Measurements from ENCODE around the gene TDRD6. TPM values are rescaled to one million over a fixed set of nuclear protein-coding genes. Genes with fewer than 3 reads are reported as not detected.

The TDRD6 gene
- total RNA-seq, 1 donor from 2014 or later = 1.0 TPM

DNA sequence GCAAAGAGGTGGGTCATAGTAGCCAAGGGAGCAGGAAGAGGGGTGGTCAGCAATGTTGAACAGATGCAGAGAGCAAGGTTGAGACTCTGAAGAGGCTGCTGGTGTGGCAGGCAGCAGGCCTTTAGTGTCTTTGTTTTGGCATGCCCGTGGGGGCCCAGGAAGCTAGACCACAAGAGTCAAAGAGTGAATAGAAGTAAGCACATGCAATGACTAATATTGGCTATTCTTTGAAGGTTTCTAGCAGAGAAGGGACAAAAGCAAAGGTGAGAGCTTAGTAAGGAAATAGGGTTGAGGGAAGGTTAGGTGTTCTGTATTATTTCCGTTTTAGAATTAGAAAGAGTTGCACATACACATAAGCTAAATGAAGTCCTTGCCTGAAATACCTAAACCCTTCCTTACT, 18.8 kb downstream of the TDRD6 start:
- H3K27ac ChIP-seq = no peak overlapping the region
- ATAC-seq (no peak), DNase-seq (no peak)
- H3K4me3 ChIP-seq = no peak overlapping the region
- H3K27me3 ChIP-seq = no peaks in the 10 kb centered on the region
- H3K4me1 ChIP-seq = no peaks in the 10 kb centered on the region
- H3K36me3 ChIP-seq = no peaks in the 10 kb centered on the region
- intact Hi-C loops (cut with DNase I) = no loop called here
- no peaks in the 10 kb centered on the region for H3K9me3 ChIP-seq
- TF ChIP-seq, protein P1, sequence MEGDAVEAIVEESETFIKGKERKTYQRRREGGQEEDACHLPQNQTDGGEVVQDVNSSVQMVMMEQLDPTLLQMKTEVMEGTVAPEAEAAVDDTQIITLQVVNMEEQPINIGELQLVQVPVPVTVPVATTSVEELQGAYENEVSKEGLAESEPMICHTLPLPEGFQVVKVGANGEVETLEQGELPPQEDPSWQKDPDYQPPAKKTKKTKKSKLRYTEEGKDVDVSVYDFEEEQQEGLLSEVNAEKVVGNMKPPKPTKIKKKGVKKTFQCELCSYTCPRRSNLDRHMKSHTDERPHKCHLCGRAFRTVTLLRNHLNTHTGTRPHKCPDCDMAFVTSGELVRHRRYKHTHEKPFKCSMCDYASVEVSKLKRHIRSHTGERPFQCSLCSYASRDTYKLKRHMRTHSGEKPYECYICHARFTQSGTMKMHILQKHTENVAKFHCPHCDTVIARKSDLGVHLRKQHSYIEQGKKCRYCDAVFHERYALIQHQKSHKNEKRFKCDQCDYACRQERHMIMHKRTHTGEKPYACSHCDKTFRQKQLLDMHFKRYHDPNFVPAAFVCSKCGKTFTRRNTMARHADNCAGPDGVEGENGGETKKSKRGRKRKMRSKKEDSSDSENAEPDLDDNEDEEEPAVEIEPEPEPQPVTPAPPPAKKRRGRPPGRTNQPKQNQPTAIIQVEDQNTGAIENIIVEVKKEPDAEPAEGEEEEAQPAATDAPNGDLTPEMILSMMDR (IDR thresholded peaks at IDR 0.05) = no peak

DNA sequence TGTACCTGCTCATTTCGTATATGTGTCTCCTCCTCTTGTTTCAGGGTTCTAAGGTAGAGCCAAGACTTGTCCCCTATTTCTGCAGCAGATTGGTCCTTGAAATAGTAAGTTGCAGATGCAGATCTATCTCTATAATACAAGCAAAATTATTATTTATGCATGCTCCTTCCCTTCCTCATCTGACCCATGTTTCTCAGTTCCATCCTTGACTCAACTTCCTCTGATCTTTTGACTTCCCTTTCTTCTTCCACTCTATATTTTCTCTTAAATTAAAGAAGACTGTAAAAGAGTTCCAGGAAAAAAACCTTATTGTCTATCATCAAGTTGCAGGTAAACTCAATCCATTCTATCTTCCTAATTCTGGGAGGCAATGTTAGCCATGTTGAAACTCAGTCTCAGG, 23.8 kb downstream of the TDRD6 start:
- no peak for ATAC-seq
- no peak overlapping the region for H3K4me3 ChIP-seq
- intact Hi-C loops (cut with DNase I) = no loop called here
- DNase-seq = no peak
- no peaks in the 10 kb centered on the region for H3K4me1 ChIP-seq
- H3K9me3 ChIP-seq = no peaks in the 10 kb centered on the region
- TF ChIP-seq, protein P1 (IDR thresholded peaks at IDR 0.05) = no peak
- no peak overlapping the region for H3K27ac ChIP-seq
- no peaks in the 10 kb centered on the region for H3K36me3 ChIP-seq
- H3K27me3 ChIP-seq = no peaks in the 10 kb centered on the region

DNA sequence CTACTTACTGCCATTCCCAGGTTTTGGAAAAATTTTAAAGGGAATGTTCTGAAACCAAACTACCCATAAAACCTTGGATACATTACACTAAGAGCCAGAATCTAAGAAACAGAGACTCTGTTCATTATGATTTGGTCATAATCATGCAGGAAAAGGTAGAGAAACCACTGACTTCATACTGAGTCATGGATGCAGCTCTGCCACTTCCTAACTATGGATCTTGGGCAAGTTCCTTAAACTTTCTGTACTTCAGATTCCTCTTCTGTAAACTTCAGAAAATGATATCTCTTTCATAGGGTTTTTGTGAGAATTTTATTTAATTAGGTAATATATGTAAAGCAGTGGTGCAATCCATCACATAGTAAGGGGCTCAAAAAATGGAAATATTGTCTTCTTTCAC, 27.5 kb downstream of the TDRD6 start:
- Histone ChIP-seq H3K4me3 (no peak overlapping the region), H3K4me1 (no peaks in the 10 kb centered on the region), H3K36me3 (no peaks in the 10 kb centered on the region), H3K9me3 (no peaks in the 10 kb centered on the region), H3K27ac (no peak overlapping the region), H3K27me3 (no peaks in the 10 kb centered on the region)
- DNase-seq (no peak), ATAC-seq (peak; percentile 61)
- TF ChIP-seq, protein P1 (IDR thresholded peaks at IDR 0.05) = no peak
- intact Hi-C loops (cut with DNase I) = no loop called here

DNA sequence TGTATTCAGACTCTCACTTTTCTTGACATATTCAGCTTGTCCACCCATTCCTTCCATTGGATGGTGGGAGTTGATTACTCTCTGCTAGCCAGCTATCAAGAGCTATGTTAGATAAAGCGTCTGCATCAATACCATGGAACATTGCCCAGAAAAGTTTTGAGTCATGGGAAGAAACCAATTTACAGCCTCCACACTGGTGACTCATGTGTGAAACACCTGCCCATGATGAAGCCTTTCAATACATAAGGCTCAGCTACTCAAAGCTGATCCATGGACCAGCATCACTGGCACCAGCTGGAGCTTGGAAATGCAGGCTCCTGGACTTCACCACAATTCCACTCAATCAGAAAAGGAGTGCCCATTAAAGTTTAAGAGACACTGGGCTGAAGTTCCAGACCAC, 31.4 kb downstream of the TDRD6 start:
- TF ChIP-seq, protein P1 (IDR thresholded peaks at IDR 0.05) = no peak
- H3K27ac ChIP-seq = no peak overlapping the region
- no peaks in the 10 kb centered on the region for H3K27me3 ChIP-seq
- no peaks in the 10 kb centered on the region for H3K36me3 ChIP-seq
- ATAC-seq = no peak
- intact Hi-C loops (cut with DNase I) = no loop called here
- no peaks in the 10 kb centered on the region for H3K9me3 ChIP-seq
- H3K4me3 ChIP-seq = no peak overlapping the region
- DNase-seq = no peak
- no peaks in the 10 kb centered on the region for H3K4me1 ChIP-seq

DNA sequence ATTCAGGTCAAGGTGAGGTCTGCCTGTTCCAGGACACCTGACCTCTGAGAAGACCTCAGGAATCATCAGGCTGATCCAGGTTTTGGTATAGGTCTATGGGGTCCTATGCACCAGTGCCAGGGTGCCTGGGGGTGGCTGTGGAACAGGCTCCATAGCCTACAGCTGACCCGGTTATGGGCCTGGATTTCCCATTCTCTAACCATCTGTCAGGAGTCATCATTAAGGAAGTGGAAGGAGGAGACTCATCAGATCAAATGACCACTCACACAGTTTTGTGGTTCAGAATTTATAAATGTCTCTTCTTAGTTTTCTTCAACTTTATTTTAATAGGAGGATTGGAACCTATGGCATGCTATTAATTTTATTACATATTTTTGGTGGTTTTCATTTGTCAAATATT, 32.7 kb downstream of the TDRD6 start:
- TF ChIP-seq, protein P1 (IDR thresholded peaks at IDR 0.05) = no peak
- intact Hi-C loops (cut with DNase I) = no loop called here

DNA sequence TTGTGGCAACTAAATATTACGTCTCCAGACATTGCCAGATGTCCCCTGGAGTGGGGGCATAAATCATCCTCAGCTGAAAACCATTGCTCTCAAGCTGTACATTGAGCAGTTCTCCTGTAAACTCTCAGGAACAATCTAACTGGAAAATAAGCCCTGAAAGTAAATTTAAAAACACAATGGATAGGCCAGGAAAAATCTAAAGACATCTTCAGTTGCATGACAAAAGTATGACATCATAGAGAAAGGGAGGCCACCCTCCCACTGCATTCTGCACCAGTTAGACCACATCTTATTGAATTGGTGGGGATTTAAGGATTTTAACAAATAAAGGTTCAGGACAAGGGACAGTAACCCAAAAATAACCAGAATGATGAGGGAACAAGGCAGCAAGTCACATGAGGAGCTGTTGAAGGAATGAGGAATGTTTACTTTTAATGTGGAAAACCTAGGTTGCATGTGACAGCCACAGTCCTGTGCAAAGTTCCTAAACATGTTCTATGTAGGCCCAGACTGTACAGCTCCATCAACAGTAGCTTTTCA, 42.2 kb downstream of the TDRD6 start:
- Histone ChIP-seq H3K4me3 (no peak overlapping the region), H3K9me3 (no peaks in the 10 kb centered on the region), H3K4me1 (no peaks in the 10 kb centered on the region), H3K36me3 (no peaks in the 10 kb centered on the region), H3K27me3 (peaks cover 5% of the 10 kb centered on the region), H3K27ac (no peak overlapping the region)
- DNase-seq (no peak), ATAC-seq (no peak)
- TF ChIP-seq, protein P1 (IDR thresholded peaks at IDR 0.05) = no peak
- intact Hi-C loops (cut with DNase I) = no loop called here

More for the DNA sequence above, 32.7 kb downstream of the TDRD6 start:
- ATAC-seq (no peak), DNase-seq (no peak)
- Histone ChIP-seq H3K27me3 (no peaks in the 10 kb centered on the region), H3K4me3 (no peak overlapping the region), H3K4me1 (no peaks in the 10 kb centered on the region), H3K9me3 (no peaks in the 10 kb centered on the region), H3K27ac (no peak overlapping the region), H3K36me3 (no peaks in the 10 kb centered on the region)
